Stimulated activated CD4-positive, alpha-beta T cell treated with anti-CD3 and anti-CD28 coated beads, Interleukin-12 subunit alpha, Interleukin-12 subunit beta, amount 100 ng/mL, for 24 hours (primary cell): ENCODE results near the gene SSTR5.
"Not testable (repeated sequence)": the region's sequence is repeated elsewhere in the genome, so short reads cannot be mapped to it uniquely, and the experiment has no call there.

Experiments used
- DNase-seq, 2 experiments: peaks; one replicate each; pipeline ENCODE4 v3.0.0-alpha.2; 2020; ENCODE audit warnings: low read depth in 2 of 2

Gene SSTR5

GRCh38 chr16:1090620-1091587 is 18.4 kb downstream of the SSTR5 start:
- DNase-seq = no peak

DNA sequence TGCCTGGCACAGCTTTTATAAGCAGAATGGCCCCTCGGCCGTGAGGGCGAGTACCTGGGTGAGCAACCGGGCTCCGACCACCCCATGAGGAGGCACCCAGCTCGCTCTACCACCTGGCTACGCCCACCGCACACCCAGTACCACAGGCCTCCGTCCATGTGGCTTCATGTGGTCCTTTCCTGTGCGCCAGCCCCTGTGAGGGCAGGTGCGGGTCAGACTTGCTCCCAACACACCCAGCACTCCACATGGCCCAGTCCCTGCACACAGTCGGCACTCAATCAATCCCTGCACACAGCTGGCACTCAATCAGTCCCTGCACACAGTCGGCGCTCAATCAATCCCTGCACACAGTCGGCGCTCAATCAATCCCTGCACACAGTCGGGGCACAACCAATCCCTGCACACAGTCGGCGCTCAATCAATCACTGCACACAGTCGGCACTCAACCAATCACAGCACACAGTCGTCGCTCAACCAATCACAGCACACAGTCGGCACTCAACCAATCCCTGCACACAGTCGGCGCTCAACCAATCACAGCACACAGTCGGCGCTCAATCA is 19.5 kb downstream of the SSTR5 start:
- DNase-seq = no peak

DNA sequence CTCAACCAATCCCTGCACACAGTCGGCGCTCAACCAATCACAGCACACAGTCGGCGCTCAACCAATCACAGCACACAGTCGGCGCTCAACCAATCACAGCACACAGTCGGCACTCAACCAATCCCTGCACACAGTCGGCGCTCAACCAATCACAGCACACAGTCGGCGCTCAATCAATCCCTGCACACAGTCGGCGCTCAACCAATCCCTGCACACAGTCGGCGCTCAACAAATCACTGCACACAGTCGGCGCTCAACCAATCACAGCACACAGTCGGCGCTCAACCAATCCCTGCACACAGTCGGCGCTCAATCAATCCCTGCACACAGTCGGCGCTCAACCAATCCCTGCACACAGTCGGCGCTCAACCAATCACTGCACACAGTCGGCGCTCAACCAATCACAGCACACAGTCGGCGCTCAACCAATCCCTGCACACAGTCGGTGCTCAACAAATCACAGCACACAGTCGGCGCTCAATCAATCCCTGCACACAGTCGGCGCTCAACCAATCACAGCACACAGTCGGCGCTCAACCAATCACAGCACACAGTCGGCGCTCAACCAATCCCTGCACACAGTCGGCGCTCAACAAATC is 20.2 kb downstream of the SSTR5 start:
- DNase-seq = not testable (repeated sequence)

GRCh38 chr16:1093284-1094123 is 21.0 kb downstream of the SSTR5 start:
- no peak for DNase-seq

GRCh38 chr16:1094124-1094479 is 21.6 kb downstream of the SSTR5 start:
- DNase-seq = no peak

- no peak for DNase-seq
These were observed 22.3 kb downstream of the SSTR5 start for GRCh38 chr16:1094601-1095449.

GRCh38 chr16:1095450-1096168 is 23.1 kb downstream of the SSTR5 start:
- DNase-seq = no peak

- DNase-seq = no peak
These were observed 23.9 kb downstream of the SSTR5 start, which contains the start of gene C1QTNF8 for GRCh38 chr16:1096169-1097082. Gene C1QTNF8 (minus strand): TSS chr16:1096244. CDS start chr16:1094922, 1,322 bp downstream.

DNA sequence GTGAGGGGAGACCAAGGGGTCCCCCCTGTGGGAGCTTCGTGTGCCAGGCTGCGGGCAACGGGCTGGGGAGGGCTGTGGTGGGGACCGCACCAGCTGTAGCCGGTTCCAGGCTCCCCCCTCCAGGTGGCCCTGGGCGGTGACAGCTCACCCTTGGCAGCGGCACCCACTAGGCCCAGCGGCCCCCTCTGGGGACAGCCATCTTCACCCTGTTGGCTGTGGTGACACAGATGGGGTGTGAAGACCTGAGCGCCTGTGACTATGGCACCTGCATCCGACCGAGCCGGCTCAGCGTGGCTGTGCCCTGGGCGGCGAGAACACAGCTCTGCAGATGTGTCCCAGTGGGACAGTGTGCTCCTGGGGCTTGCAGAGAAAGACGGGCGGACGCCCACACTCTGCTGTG is 24.6 kb downstream of the SSTR5 start:
- DNase-seq = no peak

DNA sequence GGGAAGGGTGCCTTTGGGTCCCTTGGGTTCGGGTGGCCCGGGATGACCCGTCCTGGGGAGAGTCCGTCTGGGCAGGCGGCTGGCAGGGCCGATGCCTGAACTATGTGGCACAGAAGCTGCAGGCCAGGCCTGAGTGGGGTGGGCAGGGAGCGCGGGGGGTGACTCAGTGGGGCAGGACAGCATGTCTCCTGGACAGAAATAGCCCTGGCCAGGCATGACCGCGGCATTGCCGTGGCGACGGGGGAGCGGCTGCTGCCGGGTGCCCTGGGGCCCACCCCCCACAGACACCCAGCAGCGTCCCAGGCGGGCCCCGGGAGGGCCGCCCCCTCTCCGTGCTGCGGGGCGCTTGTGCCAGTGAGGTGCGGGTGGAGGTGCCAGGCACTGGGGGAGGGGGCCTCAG is 25.3 kb downstream of the SSTR5 start:
- DNase-seq = no peak

DNA sequence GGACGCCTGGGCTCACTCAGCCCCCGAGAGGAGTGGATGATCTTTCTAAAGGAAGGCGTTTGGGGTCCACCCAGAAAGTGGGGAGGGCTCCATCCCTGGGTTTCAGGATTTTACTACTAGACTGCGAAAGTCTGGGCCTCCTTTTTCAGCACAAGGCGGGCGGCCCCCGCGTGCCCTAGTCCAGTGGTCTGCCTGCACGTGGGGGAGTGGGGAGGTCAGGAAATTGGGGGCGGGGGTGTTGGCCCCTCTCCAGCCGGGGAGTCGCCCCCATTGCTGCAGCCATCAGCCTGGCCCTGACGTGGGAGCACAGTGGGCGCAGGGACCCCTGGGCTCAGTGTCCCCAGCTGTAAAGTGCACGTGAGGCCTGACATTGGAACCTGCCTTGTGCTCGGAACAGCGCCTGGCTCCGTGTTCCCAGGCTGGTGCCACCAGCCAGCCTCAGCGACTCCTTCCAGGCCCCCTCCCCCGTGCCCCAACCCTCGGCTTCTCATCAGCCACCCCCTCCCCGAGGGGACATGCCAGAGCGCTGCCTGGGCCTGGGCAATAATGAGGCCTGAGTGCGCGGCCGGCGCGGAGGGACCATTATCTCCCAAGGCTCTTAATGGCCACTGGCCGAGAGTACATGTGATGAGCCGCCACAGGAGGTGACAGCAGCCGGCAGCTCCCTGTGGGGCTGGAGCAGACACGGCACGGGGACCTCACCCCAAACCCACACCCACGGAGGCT is 25.9 kb downstream of the SSTR5 start:
- DNase-seq = no peak

GRCh38 chr16:1099189-1100083 is 26.9 kb downstream of the SSTR5 start:
- no peak for DNase-seq

DNA sequence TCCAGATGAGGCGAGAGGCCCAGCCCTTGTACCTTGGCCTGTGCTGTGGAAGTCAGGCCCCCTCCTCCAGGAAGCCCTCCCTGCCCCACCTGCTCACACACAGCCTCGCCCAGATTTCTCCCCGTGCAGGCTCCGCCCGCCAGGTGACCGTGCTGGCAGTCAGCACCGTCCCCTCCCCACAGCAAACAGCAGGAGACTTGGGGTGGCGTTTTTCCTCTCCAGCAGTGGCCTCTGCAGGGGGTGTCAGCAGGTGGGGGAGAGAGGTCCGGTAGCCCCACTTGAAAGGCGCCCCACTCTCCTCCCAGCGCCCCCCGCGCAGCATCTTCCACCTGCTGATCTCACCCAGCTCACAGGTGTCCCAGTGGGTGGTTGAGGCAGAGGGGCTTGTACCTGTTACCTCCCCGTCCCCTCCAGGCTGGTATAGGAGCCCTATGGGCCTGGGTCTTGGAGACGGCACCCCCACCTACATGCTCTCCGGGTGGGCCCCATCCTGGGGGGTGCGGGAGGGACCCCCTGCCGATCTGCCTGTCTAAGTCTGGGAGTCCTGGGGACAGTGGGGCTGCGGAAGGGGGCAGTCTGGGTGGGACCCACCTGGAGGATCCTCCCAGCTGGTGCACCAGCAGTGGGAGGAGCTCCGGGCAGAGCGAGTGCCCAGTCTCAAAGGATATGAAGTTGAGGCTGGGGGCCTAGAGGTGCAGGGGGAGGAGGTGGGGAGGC is 27.7 kb downstream of the SSTR5 start:
- DNase-seq = no peak

GRCh38 chr16:1101133-1101532 is 28.6 kb downstream of the SSTR5 start:
- DNase-seq = no peak

GRCh38 chr16:1101573-1102332 is 29.2 kb downstream of the SSTR5 start:
- DNase-seq = no peak

DNA sequence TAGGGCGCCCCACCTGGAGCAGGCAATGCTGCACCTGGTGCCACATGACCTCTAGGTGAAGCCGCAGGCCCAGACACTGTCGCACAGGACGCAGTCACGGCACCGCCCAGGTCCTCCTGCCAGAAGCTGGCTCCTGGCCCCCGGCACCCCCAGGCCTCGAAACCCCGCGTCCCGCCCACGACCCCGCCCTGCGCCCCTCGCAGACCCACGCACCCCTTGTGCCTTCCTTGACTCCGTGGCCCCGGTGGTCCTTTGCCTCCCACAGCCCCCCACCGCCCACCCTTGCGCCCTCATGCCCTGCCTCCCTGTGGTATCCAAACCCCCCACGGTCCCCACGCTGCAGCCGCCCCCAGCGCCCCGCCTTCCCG is 29.8 kb downstream of the SSTR5 start:
- DNase-seq = no peak
